Activated naive CD8-positive, alpha-beta T cell treated with anti-CD3 and anti-CD28 coated beads, Interleukin-2, amount 10 ng/mL, durations not matched to agents 7 days and 5 days (primary cell): Measurements from ENCODE around the gene UTS2B. TPM values are rescaled to one million over a fixed set of nuclear protein-coding genes. Genes with fewer than 3 reads are reported as not detected.

Experiments
- ATAC-seq: fragments of 150-1000 bp; cut with Tn5 transposase; one replicate; pipeline ENCODE4 v1.10.0; 2021; ENCODE audit warnings: low read depth, moderate library complexity
- POLR2A ChIA-PET: fragments of 350-600 bp; sonication (Branson Sonifier 250); formaldehyde crosslinking; loops from one replicate; lab custom pipeline; 2021; ENCODE audit warnings: antibody characterized with exemption; lab: Charles Lee
- DNase-seq: peaks from one replicate; pipeline ENCODE4 v3.0.0; 2021
- H3K27ac Mint-ChIP-seq: one replicate; pipeline ENCODE4 v1.8.0; 2022; ENCODE audit warnings: mild to moderate bottlenecking, mixed read lengths
- H3K27me3 Mint-ChIP-seq: one replicate; pipeline ENCODE4 v1.8.0; 2022; ENCODE audit warnings: mild to moderate bottlenecking, moderate library complexity, mixed read lengths
- H3K36me3 Mint-ChIP-seq: one replicate; pipeline ENCODE4 v1.8.0; 2021; ENCODE audit warnings: mild to moderate bottlenecking, mixed read lengths
- H3K4me1 Mint-ChIP-seq: one replicate; pipeline ENCODE4 v1.8.0; 2021; ENCODE audit warnings: mixed read lengths
- H3K4me3 Mint-ChIP-seq: one replicate; pipeline ENCODE4 v1.8.0; 2022; ENCODE audit warnings: mild to moderate bottlenecking, moderate library complexity, mixed read lengths
- H3K9me3 Mint-ChIP-seq: one replicate; pipeline ENCODE4 v1.8.0; 2021; ENCODE audit warnings: mixed read lengths
- total RNA-seq, 2 experiments: library from RNA; stranded (reverse); gene quantifications; one replicate each; pipeline ENCODE4 v1.2.3, GENCODE V29; 2021

Gene UTS2B
- total RNA-seq, 2 experiments from 2014 or later: not detected

DNA sequence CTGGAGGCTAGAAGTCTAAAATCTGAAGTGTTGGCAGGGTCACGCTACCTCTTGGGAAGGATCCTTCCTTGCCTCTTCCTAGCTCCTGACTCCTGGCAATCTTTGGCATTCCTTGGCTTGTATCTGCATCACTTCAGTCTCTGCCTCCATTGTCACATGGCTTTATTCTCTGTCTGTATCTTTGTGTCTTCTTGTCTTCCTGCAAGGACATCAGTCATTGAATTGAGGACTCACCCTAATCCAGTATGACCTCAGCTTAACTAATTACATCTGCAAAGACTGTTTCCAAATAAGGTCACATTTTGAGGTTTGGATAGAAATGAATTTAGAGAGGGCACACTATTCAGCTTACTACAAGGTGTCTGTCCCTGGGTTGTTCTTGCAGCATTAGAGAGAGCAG lies 31.1 kb upstream of the UTS2B start:
- POLR2A ChIA-PET: no interaction called here
- Mint-ChIP-seq H3K9me3 (no peaks in the 10 kb centered on the region), H3K36me3 (no peaks in the 10 kb centered on the region), H3K27ac (no peak overlapping the region), H3K4me1 (peaks cover 2% of the 10 kb centered on the region), H3K27me3 (no peaks in the 10 kb centered on the region), H3K4me3 (no peak overlapping the region)
- DNase-seq (no peak), ATAC-seq (no peak)

DNA sequence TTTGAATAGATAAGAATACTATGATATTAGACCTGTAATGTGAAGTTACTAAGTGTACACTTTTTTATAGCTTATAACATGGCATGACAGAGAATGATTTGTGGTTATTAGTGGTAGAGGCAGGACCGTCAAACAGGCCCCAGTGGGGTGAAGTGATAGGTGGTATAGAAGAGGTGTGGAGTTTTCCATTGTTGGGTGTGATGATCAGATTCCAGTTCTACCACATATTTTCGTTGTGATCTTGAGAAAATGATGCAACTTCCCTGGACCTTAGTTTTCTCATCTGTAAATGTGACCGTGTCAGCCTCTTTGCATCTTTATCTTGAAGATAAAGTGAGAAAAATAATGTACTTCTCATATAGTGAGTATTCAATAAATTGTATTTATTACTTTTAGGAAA lies 30.3 kb upstream of the UTS2B start:
- peaks cover 2% of the 10 kb centered on the region for H3K4me1 Mint-ChIP-seq
- H3K4me3 Mint-ChIP-seq: no peak overlapping the region
- DNase-seq: no peak
- POLR2A ChIA-PET: no interaction called here
- no peaks in the 10 kb centered on the region for H3K36me3 Mint-ChIP-seq
- H3K9me3 Mint-ChIP-seq: no peaks in the 10 kb centered on the region
- ATAC-seq: no peak
- H3K27ac Mint-ChIP-seq: no peak overlapping the region
- no peaks in the 10 kb centered on the region for H3K27me3 Mint-ChIP-seq

DNA sequence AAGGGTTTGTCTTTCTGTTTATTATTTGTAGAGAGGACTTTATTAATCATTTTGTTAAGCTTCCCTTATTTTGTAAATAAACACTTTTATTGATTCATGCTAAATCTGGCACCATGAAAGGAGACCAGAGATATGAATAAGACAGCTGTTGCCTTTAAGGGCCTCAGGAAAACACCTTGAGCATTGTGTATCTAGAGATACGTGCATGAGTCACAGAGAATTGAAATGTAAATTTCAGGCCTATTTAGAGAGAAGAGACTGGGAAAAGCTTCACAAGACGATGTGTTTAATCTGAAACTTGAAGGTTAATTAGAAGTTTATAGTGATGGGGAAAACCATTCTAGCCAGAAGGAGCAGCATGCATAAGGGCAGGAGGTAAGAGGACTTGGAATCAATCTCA lies 28.6 kb upstream of the UTS2B start:
- POLR2A ChIA-PET: no interaction called here
- no peaks in the 10 kb centered on the region for H3K36me3 Mint-ChIP-seq
- DNase-seq: no peak
- no peaks in the 10 kb centered on the region for H3K9me3 Mint-ChIP-seq
- no peak overlapping the region for H3K27ac Mint-ChIP-seq
- H3K4me3 Mint-ChIP-seq: no peak overlapping the region
- ATAC-seq: no peak
- no peaks in the 10 kb centered on the region for H3K27me3 Mint-ChIP-seq
- peaks cover 2% of the 10 kb centered on the region for H3K4me1 Mint-ChIP-seq

DNA sequence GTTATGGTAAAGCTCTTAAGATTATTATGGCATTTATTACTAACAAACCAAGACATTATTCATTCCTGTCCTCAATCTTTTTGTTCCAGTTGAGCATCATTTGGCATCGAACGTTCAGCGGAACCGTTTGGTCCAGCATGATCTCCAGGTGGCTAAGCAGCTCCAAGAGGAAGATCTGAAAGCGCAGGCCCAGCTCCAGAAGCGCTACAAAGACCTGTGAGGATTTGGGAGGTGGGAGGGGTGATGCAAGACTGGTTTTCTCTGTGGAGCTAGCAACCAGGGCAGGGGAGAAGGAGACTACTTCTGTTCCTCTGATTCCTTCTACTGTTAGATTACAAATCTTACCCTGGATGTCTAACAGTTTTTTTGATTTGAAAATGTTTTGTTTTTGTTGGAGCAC lies 27.6 kb upstream of the UTS2B start:
- POLR2A ChIA-PET: no interaction called here
- no peaks in the 10 kb centered on the region for H3K9me3 Mint-ChIP-seq
- no peak overlapping the region for H3K27ac Mint-ChIP-seq
- ATAC-seq: no peak
- H3K4me3 Mint-ChIP-seq: no peak overlapping the region
- H3K36me3 Mint-ChIP-seq: no peaks in the 10 kb centered on the region
- H3K4me1 Mint-ChIP-seq: peaks cover 2% of the 10 kb centered on the region
- no peak for DNase-seq
- no peaks in the 10 kb centered on the region for H3K27me3 Mint-ChIP-seq

DNA sequence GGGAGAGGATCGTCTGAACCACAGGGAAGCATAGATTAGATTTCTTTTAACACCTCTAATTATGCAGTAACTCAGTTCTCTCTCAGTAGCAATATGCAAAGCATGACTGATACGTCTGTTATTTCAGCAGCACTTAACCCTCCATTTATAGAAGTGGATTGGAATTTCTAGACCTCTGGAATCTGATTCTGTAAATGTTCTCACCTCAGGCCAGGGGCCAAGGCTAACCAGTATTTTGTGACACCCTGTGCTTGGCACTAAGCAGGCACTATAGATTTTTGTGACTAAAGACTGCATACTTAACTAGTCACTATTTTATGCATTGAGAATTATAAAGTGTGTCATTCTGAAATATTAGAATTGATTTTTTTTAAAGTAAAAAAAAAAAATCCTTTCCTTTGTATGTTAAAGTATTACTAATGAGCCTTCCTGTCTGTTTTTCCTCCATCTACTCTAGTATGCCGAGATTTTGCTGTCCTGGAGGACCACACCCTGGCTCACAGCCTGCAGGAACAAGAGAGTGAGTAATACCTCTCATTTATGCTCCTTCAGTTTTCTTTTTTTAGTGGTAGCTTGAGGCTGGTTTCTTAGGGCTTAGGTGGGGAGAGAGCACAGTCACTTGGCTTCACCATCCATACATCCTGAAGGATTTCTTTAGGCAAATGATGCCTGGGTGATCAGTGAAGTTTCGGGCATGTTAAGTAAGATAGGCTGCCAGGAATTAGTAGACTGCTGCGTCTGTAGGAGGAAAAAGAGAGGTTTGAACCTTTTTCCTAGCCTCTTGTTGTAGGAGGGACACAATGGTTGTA lies 26.5 kb upstream of the UTS2B start:
- Mint-ChIP-seq H3K36me3 (no peaks in the 10 kb centered on the region), H3K4me1 (peaks cover 2% of the 10 kb centered on the region), H3K9me3 (no peaks in the 10 kb centered on the region), H3K27ac (no peak overlapping the region), H3K4me3 (no peak overlapping the region), H3K27me3 (no peaks in the 10 kb centered on the region)
- ATAC-seq (no peak), DNase-seq (no peak)
- POLR2A ChIA-PET: no interaction called here

DNA sequence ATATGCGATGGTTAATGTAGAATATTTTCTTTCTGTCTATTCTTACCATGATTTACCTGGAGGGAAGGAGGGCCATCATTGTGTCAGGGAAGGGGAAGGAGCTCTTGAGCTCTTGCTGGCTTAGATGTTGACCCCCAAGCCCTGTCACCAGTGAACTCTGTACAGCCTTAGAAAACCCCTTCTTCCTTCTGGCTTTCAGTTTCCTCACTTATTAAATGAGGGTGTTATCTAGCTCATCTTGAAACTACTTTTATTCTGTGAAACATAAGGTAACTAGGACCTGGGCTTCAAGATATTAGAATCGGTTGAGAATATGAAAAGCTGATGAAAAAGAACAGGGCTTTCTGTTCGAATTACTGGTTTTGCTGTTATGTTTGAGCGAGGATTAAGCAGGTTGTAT lies 25.1 kb upstream of the UTS2B start:
- H3K4me3 Mint-ChIP-seq: no peak overlapping the region
- H3K36me3 Mint-ChIP-seq: no peaks in the 10 kb centered on the region
- H3K27me3 Mint-ChIP-seq: no peaks in the 10 kb centered on the region
- peaks cover 2% of the 10 kb centered on the region for H3K4me1 Mint-ChIP-seq
- DNase-seq (no peak), ATAC-seq (no peak)
- POLR2A ChIA-PET: no interaction called here
- H3K9me3 Mint-ChIP-seq: no peaks in the 10 kb centered on the region
- no peak overlapping the region for H3K27ac Mint-ChIP-seq

DNA sequence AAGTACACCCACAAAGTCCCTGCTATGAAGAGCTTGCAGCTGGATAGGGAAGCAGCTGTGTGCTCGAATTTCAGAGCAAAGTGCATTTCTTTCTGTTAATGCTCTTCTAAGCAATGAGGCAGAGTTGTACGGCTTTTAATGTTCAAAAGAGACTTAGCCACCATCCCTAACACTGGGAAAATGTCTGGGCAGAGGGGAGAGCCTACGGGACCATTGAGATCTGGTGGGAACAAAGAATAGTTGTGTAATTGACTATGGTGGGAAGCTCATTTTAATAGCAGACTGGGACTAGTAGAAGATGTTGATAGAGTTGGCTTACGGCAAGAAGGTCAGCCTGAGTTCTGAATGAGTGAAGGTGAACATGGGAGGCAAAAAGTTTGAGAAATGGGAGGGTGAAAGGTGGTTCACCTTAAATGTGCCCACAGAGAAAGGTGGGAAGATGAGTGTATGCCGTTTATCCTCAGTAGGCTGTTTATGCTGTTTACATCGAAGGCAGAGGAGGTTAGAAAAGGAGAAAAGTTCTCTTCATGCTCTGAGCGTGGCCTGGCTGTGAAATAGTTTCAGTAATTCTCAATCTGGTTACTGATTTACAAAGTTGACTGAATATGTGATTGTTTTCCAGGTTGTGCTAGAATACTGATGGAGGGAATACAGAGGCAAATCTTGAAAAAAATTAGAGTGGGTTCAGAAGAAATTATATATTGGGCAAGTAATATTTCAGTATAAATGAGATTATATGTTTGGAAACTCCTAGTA lies 22.9 kb upstream of the UTS2B start:
- H3K4me1 Mint-ChIP-seq: no peaks in the 10 kb centered on the region
- H3K27me3 Mint-ChIP-seq: no peaks in the 10 kb centered on the region
- no peak for ATAC-seq
- no peak overlapping the region for H3K27ac Mint-ChIP-seq
- H3K36me3 Mint-ChIP-seq: no peaks in the 10 kb centered on the region
- H3K9me3 Mint-ChIP-seq: no peaks in the 10 kb centered on the region
- no peak overlapping the region for H3K4me3 Mint-ChIP-seq
- DNase-seq: no peak
- POLR2A ChIA-PET: no interaction called here

DNA sequence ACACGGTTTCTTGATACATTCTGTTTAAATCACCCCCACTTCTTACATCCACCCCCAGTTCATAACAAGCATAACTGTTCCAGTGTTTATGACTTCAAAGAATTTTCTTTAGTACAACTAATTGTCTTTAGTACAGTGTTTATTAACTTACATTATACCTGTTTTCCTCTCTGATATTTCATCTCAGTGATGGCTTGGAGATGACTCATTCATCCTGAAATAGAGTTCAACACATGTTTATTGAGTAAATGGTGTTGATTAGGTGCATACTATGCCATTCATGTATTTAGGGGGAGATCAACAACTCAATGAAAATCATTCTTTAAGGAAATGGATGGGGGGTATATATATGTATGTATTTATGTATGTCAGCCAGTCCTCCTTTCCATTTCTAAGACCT lies 21.7 kb upstream of the UTS2B start:
- no peaks in the 10 kb centered on the region for H3K4me1 Mint-ChIP-seq
- no peak overlapping the region for H3K27ac Mint-ChIP-seq
- no peaks in the 10 kb centered on the region for H3K27me3 Mint-ChIP-seq
- POLR2A ChIA-PET: no interaction called here
- DNase-seq (no peak), ATAC-seq (no peak)
- H3K9me3 Mint-ChIP-seq: no peaks in the 10 kb centered on the region
- no peaks in the 10 kb centered on the region for H3K36me3 Mint-ChIP-seq
- H3K4me3 Mint-ChIP-seq: no peak overlapping the region

DNA sequence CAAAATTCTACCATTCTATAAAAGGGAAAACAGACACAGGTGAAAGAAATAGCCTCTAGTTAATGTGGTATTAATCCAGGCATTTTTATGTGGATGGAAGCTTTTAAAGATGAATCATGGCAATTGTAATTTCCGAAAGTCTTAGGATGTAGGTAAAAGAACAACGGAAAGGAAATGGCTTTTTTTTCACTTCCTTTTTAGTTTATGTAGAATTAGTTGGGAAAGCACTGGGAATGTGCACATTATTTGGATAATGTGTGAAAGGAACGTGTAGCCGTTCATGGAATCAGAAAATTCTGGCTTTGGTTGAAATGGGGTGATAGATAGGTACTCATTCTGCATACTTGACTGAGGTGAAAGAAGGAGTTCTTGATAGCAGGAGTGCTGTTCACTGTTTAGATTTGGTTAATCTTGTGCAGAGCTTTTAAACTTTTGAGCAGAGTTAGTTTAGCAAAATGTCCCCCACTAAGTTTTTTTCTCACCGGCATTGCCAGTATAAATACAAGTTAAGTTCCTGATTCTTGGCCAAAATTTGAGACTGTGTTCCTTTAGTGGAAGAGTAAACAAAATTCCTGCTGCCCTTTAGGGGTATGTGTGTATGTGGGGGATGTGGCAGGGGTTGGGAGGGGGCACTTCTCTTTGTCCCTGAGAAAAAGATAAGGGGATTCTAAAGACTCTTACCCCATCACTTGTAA lies 20.2 kb upstream of the UTS2B start:
- ATAC-seq (no peak), DNase-seq (no peak)
- H3K9me3 Mint-ChIP-seq: no peaks in the 10 kb centered on the region
- H3K4me1 Mint-ChIP-seq: no peaks in the 10 kb centered on the region
- no peak overlapping the region for H3K27ac Mint-ChIP-seq
- POLR2A ChIA-PET: no interaction called here
- no peak overlapping the region for H3K4me3 Mint-ChIP-seq
- H3K36me3 Mint-ChIP-seq: no peaks in the 10 kb centered on the region
- H3K27me3 Mint-ChIP-seq: no peaks in the 10 kb centered on the region

DNA sequence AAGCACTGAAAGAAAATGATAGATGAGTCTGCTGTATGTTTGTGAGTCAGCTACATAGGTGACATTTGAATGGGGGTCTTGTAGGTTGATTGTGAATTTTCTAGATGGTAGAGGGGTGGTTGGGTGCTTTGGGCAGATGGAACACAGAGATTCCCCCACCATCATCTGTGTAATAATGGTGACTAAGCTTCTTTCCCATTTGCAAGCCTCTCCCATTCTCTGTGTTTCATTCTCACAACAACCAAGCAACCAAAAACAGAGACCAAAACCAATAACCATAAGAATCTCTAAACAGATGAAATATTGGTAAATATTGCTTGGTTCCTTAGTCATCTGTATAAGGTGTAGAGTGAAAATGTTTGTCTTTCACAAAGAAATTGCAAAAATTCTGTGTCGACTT lies 17.8 kb upstream of the UTS2B start:
- H3K4me1 Mint-ChIP-seq: no peaks in the 10 kb centered on the region
- H3K36me3 Mint-ChIP-seq: no peaks in the 10 kb centered on the region
- no peak for DNase-seq
- H3K4me3 Mint-ChIP-seq: no peak overlapping the region
- POLR2A ChIA-PET: no interaction called here
- no peak overlapping the region for H3K27ac Mint-ChIP-seq
- H3K27me3 Mint-ChIP-seq: no peaks in the 10 kb centered on the region
- no peaks in the 10 kb centered on the region for H3K9me3 Mint-ChIP-seq
- ATAC-seq: no peak

DNA sequence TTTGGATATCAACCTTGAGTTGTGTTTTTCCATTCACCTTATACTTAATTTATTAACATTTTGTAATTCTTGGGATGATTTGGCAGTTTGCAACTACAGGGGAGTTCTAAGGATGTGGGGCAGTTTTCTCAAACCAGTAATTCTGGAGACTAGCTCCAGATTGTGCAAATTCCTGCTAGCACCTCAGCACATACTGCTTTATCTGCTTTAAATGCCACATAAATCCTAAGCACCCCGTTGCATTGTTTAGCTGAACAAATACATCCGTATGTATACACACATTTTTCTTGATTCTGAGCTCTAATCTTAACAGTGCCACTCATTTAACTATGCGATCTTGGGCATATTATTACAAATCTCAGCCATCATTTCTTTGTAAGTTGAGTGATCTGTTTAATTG lies 16.9 kb upstream of the UTS2B start:
- POLR2A ChIA-PET: no interaction called here
- DNase-seq (no peak), ATAC-seq (no peak)
- Mint-ChIP-seq H3K4me3 (no peak overlapping the region), H3K27ac (no peak overlapping the region), H3K9me3 (no peaks in the 10 kb centered on the region), H3K27me3 (no peaks in the 10 kb centered on the region), H3K4me1 (no peaks in the 10 kb centered on the region), H3K36me3 (no peaks in the 10 kb centered on the region)

DNA sequence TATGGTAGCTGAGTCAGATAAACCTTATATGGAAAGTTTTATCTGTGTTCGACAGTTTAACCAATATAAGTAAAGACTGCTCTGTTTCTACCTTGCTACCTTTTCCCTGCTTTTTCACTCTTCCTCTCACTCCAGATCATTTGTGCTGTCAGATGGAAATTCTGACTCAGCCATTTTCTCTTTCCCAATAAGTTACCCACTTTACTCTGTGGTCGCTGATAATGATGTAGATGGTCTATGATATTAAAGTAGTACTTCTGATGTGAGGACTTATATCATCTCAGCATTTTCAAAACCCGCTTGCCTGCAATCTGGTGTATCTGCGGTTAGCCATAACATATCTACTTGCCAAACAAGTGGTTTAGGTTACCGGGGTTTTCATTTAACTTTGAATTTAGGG lies 15.0 kb upstream of the UTS2B start:
- H3K27me3 Mint-ChIP-seq: no peaks in the 10 kb centered on the region
- POLR2A ChIA-PET: no interaction called here
- ATAC-seq (no peak), DNase-seq (no peak)
- no peaks in the 10 kb centered on the region for H3K36me3 Mint-ChIP-seq
- H3K9me3 Mint-ChIP-seq: no peaks in the 10 kb centered on the region
- no peak overlapping the region for H3K4me3 Mint-ChIP-seq
- H3K27ac Mint-ChIP-seq: no peak overlapping the region
- no peaks in the 10 kb centered on the region for H3K4me1 Mint-ChIP-seq

DNA sequence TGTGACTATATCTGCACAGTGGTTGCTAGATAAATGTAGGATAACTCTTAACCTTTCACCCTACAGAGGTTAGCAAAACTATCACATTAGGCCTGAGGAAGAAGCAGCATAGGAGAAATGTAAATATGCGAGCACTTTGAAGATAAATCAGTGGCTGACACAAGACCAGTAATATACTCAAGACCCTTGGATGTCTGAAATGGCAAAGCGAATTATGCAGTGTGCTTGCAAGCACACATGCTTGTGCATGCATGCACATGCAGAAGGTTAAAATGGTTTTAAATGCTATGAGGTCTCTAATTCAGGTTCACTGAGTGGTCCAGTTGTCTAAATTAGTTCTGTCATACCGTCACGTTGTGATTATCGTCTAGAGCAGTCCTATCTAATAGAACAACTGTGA lies 13.6 kb upstream of the UTS2B start:
- H3K27me3 Mint-ChIP-seq: no peaks in the 10 kb centered on the region
- POLR2A ChIA-PET: no interaction called here
- no peaks in the 10 kb centered on the region for H3K4me1 Mint-ChIP-seq
- ATAC-seq (no peak), DNase-seq (no peak)
- no peak overlapping the region for H3K27ac Mint-ChIP-seq
- no peaks in the 10 kb centered on the region for H3K9me3 Mint-ChIP-seq
- no peak overlapping the region for H3K4me3 Mint-ChIP-seq
- H3K36me3 Mint-ChIP-seq: no peaks in the 10 kb centered on the region

DNA sequence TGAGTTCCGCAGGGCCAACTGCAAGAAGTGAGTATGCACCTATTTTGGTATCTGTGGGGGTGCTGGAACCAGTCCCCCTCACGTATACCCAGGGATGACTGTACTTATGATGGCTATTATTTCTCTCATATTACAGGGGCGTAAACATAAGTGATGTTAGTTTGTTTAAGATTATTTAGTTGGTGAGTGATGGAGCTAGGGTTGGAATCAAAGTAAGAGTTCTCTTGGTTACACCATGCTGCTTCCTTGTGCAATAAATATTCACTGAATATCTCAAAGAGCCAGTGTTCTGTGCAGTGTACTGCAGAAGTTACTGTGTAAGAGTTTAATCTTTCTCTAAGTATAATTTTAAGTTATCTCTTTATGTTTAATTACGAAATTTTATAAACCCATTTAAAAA lies 12.8 kb upstream of the UTS2B start:
- no peak overlapping the region for H3K27ac Mint-ChIP-seq
- no peaks in the 10 kb centered on the region for H3K4me1 Mint-ChIP-seq
- DNase-seq: no peak
- no peak for ATAC-seq
- H3K4me3 Mint-ChIP-seq: no peak overlapping the region
- H3K27me3 Mint-ChIP-seq: no peaks in the 10 kb centered on the region
- POLR2A ChIA-PET: no interaction called here
- no peaks in the 10 kb centered on the region for H3K36me3 Mint-ChIP-seq
- H3K9me3 Mint-ChIP-seq: no peaks in the 10 kb centered on the region
